ENCODE data around the gene SLC25A36.
"Not testable (repeated sequence)": the region's sequence is repeated elsewhere in the genome, so short reads cannot be mapped to it uniquely, and the experiment has no call there.

Gene SLC25A36

GRCh38 chr3:140931801-140932200 lies 9.8 kb upstream of the SLC25A36 start:
- no peak for DNase-seq

GRCh38 chr3:140933109-140933508 lies 8.5 kb upstream of the SLC25A36 start:
- no peak for DNase-seq

GRCh38 chr3:140933552-140933951 lies 8.1 kb upstream of the SLC25A36 start:
- DNase-seq = no peak

GRCh38 chr3:140939305-140939704 lies 2.3 kb upstream of the SLC25A36 start:
- DNase-seq = not testable (repeated sequence)

GRCh38 chr3:140941090-140941433 lies 574 bp upstream of the SLC25A36 start:
- no peak for DNase-seq

- DNase-seq = peak; percentile 85
Measured at GRCh38 chr3:140942221-140943104, 827 bp downstream of the SLC25A36 start.

GRCh38 chr3:140943781-140944552 lies 2.3 kb downstream of the SLC25A36 start:
- peak; percentile 34 for DNase-seq

GRCh38 chr3:140948460-140949249 lies 7.0 kb downstream of the SLC25A36 start:
- no peak for DNase-seq

- no peak for DNase-seq
Measured at GRCh38 chr3:140950144-140950543, 8.5 kb downstream of the SLC25A36 start.

GRCh38 chr3:140950863-140951262 lies 9.2 kb downstream of the SLC25A36 start:
- DNase-seq = no peak

GRCh38 chr3:140951750-140952149 lies 10.1 kb downstream of the SLC25A36 start:
- DNase-seq = not testable (repeated sequence)

- DNase-seq = peak; percentile 79
Measured at GRCh38 chr3:140953028-140953960, 11.7 kb downstream of the SLC25A36 start.

GRCh38 chr3:140954576-140954975 lies 12.9 kb downstream of the SLC25A36 start:
- DNase-seq = no peak

GRCh38 chr3:140955645-140956044 lies 14.0 kb downstream of the SLC25A36 start:
- no peak for DNase-seq

- DNase-seq = peak; percentile 18
Measured at GRCh38 chr3:140956058-140956835, 14.6 kb downstream of the SLC25A36 start.

GRCh38 chr3:140972833-140973232 lies 31.2 kb downstream of the SLC25A36 start:
- DNase-seq = peak; percentile 70

- DNase-seq = peak; percentile 8
Measured at GRCh38 chr3:140974900-140975299, 33.3 kb downstream of the SLC25A36 start.

GRCh38 chr3:140980663-140981062 lies 39.0 kb downstream of the SLC25A36 start:
- no peak for DNase-seq

- not testable (repeated sequence) for DNase-seq
Measured at GRCh38 chr3:140987792-140988191, 46.2 kb downstream of the SLC25A36 start.

GRCh38 chr3:140994316-140994715 lies 52.7 kb downstream of the SLC25A36 start:
- no peak for DNase-seq

GRCh38 chr3:140994861-140995260 lies 53.2 kb downstream of the SLC25A36 start:
- DNase-seq = not testable (repeated sequence)
